ENCODE measurements around the gene SEMA4D.

The SEMA4D gene

GRCh38 chr9:89486681-89487080, 11.2 kb downstream of the SEMA4D start:
- no peak for TF ChIP-seq CTCF (conservative IDR thresholded peaks at IDR 0.05; ENCODE audit: low read length)
- no peak for TF ChIP-seq EZH2phosphoT487 (IDR thresholded peaks at IDR 0.05; ENCODE audit: borderline replicate concordance)
- no peak overlapping the region for H3K4me3 ChIP-seq (ENCODE audit: low read length, poor library complexity, severe bottlenecking)
- H4K20me1 ChIP-seq (ENCODE audit: insufficient read depth, low read length, poor library complexity, severe bottlenecking) = peaks cover 96% of the 10 kb centered on the region
- H3K9ac ChIP-seq (ENCODE audit: low read depth, low read length, poor library complexity, severe bottlenecking) = no peak overlapping the region
- H3K4me2 ChIP-seq (ENCODE audit: low read depth, low read length, poor library complexity, severe bottlenecking) = peak overlapping the region; percentile 46
- no peaks in the 10 kb centered on the region for H3K27me3 ChIP-seq (ENCODE audit: insufficient read depth, low read length, poor library complexity, severe bottlenecking)
- peaks cover 84% of the 10 kb centered on the region for H3K4me1 ChIP-seq (ENCODE audit: insufficient read depth, low read length, poor library complexity, severe bottlenecking)
- no peaks in the 10 kb centered on the region for H3K9me2 ChIP-seq (replicated peaks; ENCODE audit: low read depth, low read length)
- peaks cover 99% of the 10 kb centered on the region for H3K79me2 ChIP-seq (ENCODE audit: insufficient read depth, low read length)
- H3K9me3 ChIP-seq (ENCODE audit: insufficient read depth, low read depth, low read length) = no peaks in the 10 kb centered on the region
- H2AFZ ChIP-seq (ENCODE audit: low read length) = no peak overlapping the region
- peaks cover 23% of the 10 kb centered on the region; the same call in 1 of the 2 replicates for H3K36me3 ChIP-seq (ENCODE audit: insufficient read depth, low read length)
- no peaks in the 10 kb centered on the region for H3F3A ChIP-seq (ENCODE audit: low read depth)

- no peaks in the 10 kb centered on the region for H3K9me3 ChIP-seq (ENCODE audit: insufficient read depth, low read depth, low read length)
- H3K4me2 ChIP-seq (ENCODE audit: low read depth, low read length, poor library complexity, severe bottlenecking) = peak overlapping the region; percentile 5
- no peaks in the 10 kb centered on the region for H3K27me3 ChIP-seq (ENCODE audit: insufficient read depth, low read length, poor library complexity, severe bottlenecking)
- no peak overlapping the region for H3K4me3 ChIP-seq (ENCODE audit: low read length, poor library complexity, severe bottlenecking)
- no peaks in the 10 kb centered on the region for H3F3A ChIP-seq (ENCODE audit: low read depth)
- H3K4me1 ChIP-seq (ENCODE audit: insufficient read depth, low read length, poor library complexity, severe bottlenecking) = peaks cover 82% of the 10 kb centered on the region
- TF ChIP-seq EZH2phosphoT487 (IDR thresholded peaks at IDR 0.05; ENCODE audit: borderline replicate concordance) (no peak), CTCF (conservative IDR thresholded peaks at IDR 0.05; ENCODE audit: low read length) (no peak)
- no peak overlapping the region for H2AFZ ChIP-seq (ENCODE audit: low read length)
- peaks cover 92% of the 10 kb centered on the region for H4K20me1 ChIP-seq (ENCODE audit: insufficient read depth, low read length, poor library complexity, severe bottlenecking)
- peaks cover 33% of the 10 kb centered on the region; the same call in 1 of the 2 replicates for H3K36me3 ChIP-seq (ENCODE audit: insufficient read depth, low read length)
- H3K9ac ChIP-seq (ENCODE audit: low read depth, low read length, poor library complexity, severe bottlenecking) = no peak overlapping the region
- peaks cover 95% of the 10 kb centered on the region for H3K79me2 ChIP-seq (ENCODE audit: insufficient read depth, low read length)
- no peaks in the 10 kb centered on the region for H3K9me2 ChIP-seq (replicated peaks; ENCODE audit: low read depth, low read length)
Observed at GRCh38 chr9:89484475-89485404, 13.2 kb downstream of the SEMA4D start.

- peaks cover 33% of the 10 kb centered on the region for H3K36me3 ChIP-seq (ENCODE audit: insufficient read depth, low read length)
- peaks cover 93% of the 10 kb centered on the region for H3K79me2 ChIP-seq (ENCODE audit: insufficient read depth, low read length)
- no peaks in the 10 kb centered on the region for H3K9me2 ChIP-seq (replicated peaks; ENCODE audit: low read depth, low read length)
- H3K4me2 ChIP-seq (ENCODE audit: low read depth, low read length, poor library complexity, severe bottlenecking) = peak overlapping the region; percentile 5
- no peak overlapping the region for H2AFZ ChIP-seq (ENCODE audit: low read length)
- H3K9me3 ChIP-seq (ENCODE audit: insufficient read depth, low read depth, low read length) = no peaks in the 10 kb centered on the region
- H3K4me1 ChIP-seq (ENCODE audit: insufficient read depth, low read length, poor library complexity, severe bottlenecking) = peaks cover 78% of the 10 kb centered on the region
- no peak overlapping the region for H3K4me3 ChIP-seq (ENCODE audit: low read length, poor library complexity, severe bottlenecking)
- H3F3A ChIP-seq (ENCODE audit: low read depth) = peaks cover 5% of the 10 kb centered on the region; the same call in 1 of the 2 replicates
- TF ChIP-seq CTCF (conservative IDR thresholded peaks at IDR 0.05; ENCODE audit: low read length) (no peak), EZH2phosphoT487 (IDR thresholded peaks at IDR 0.05; ENCODE audit: borderline replicate concordance) (no peak)
- H3K27me3 ChIP-seq (ENCODE audit: insufficient read depth, low read length, poor library complexity, severe bottlenecking) = no peaks in the 10 kb centered on the region
- H4K20me1 ChIP-seq (ENCODE audit: insufficient read depth, low read length, poor library complexity, severe bottlenecking) = peaks cover 89% of the 10 kb centered on the region
- H3K9ac ChIP-seq (ENCODE audit: low read depth, low read length, poor library complexity, severe bottlenecking) = no peak overlapping the region
Observed at GRCh38 chr9:89483592-89484474, 14.1 kb downstream of the SEMA4D start.
